HG03520 (cell line): ENCODE data around the gene IFIT1B.
"Not testable (repeated sequence)": the region's sequence is repeated elsewhere in the genome, so short reads cannot be mapped to it uniquely, and the experiment has no call there.

Experiments used
- ATAC-seq: cut with Tn5 transposase; IDR thresholded peaks from one replicate; pipeline ENCODE4 v1.9.1; 2021; ENCODE audit warnings: mild to moderate bottlenecking, moderate library complexity; ENCODE audit not compliant: unreplicated experiment

Gene IFIT1B

GRCh38 chr10:89347701-89348457 lies 30.0 kb upstream of the IFIT1B start:
- no peak for ATAC-seq

GRCh38 chr10:89348481-89348880 lies 29.4 kb upstream of the IFIT1B start:
- ATAC-seq: no peak

GRCh38 chr10:89348975-89349374 lies 28.9 kb upstream of the IFIT1B start:
- ATAC-seq: no peak

GRCh38 chr10:89350631-89351315 lies 27.1 kb upstream of the IFIT1B start:
- not testable (repeated sequence) for ATAC-seq

- ATAC-seq: peak; percentile 90
Observed at GRCh38 chr10:89351412-89351779, 26.5 kb upstream of the IFIT1B start.

- no peak for ATAC-seq
Observed at GRCh38 chr10:89351780-89352597, 25.9 kb upstream of the IFIT1B start.

GRCh38 chr10:89352802-89353201 lies 25.1 kb upstream of the IFIT1B start:
- no peak for ATAC-seq

- ATAC-seq: no peak
Observed at GRCh38 chr10:89355394-89355931, 22.4 kb upstream of the IFIT1B start.

GRCh38 chr10:89357096-89357495 lies 20.8 kb upstream of the IFIT1B start:
- no peak for ATAC-seq

GRCh38 chr10:89357975-89358374 lies 19.9 kb upstream of the IFIT1B start:
- ATAC-seq: no peak

- ATAC-seq: no peak
Observed at GRCh38 chr10:89360157-89360556, 17.7 kb upstream of the IFIT1B start.

- no peak for ATAC-seq
Observed at GRCh38 chr10:89362929-89363328, 14.9 kb upstream of the IFIT1B start.

GRCh38 chr10:89363729-89364442 lies 14.0 kb upstream of the IFIT1B start:
- no peak for ATAC-seq

GRCh38 chr10:89364531-89364930 lies 13.3 kb upstream of the IFIT1B start:
- ATAC-seq: no peak

- ATAC-seq: peak; percentile 86
Observed at GRCh38 chr10:89367529-89367928, 10.3 kb upstream of the IFIT1B start.

- ATAC-seq: no peak
Observed at GRCh38 chr10:89368129-89368528, 9.7 kb upstream of the IFIT1B start.

GRCh38 chr10:89369156-89370105 lies 8.4 kb upstream of the IFIT1B start:
- ATAC-seq: no peak

- no peak for ATAC-seq
Observed at GRCh38 chr10:89371079-89371478, 6.8 kb upstream of the IFIT1B start.

GRCh38 chr10:89371987-89372386 lies 5.9 kb upstream of the IFIT1B start:
- ATAC-seq: no peak
